Hindlimb muscle (tissue), 1 donor: ENCODE measurements around the gene CNIH3. TPM values are rescaled to one million over a fixed set of nuclear protein-coding genes. Genes with fewer than 3 reads are reported as not detected.

Experiments used
- DNase-seq: peaks from one replicate; pipeline ENCODE4 v3.0.0-alpha.2; 2013
- polyA plus RNA-seq: library from polyadenylated mRNA; unstranded; fragments of 120-200 nt; gene quantifications from one replicate; pipeline ENCODE4 v1.2.1, GENCODE V29; 2013; ENCODE audit not compliant: insufficient read length

CNIH3 gene
- polyA plus RNA-seq, 1 donor = 1.2 TPM

GRCh38 chr1:224724566-224724965 lies 108.4 kb downstream of the CNIH3 start:
- no peak for DNase-seq

GRCh38 chr1:224726441-224727182 lies 110.5 kb downstream of the CNIH3 start:
- no peak for DNase-seq

GRCh38 chr1:224727351-224728289 lies 111.5 kb downstream of the CNIH3 start:
- no peak for DNase-seq

- DNase-seq = no peak
Measured at GRCh38 chr1:224730540-224730939, 114.4 kb downstream of the CNIH3 start.

- DNase-seq = no peak
Measured at GRCh38 chr1:224730965-224731364, 114.8 kb downstream of the CNIH3 start.

GRCh38 chr1:224731633-224732032 lies 115.5 kb downstream of the CNIH3 start:
- no peak for DNase-seq

- DNase-seq = no peak
Measured at GRCh38 chr1:224732377-224733026, 116.4 kb downstream of the CNIH3 start.

GRCh38 chr1:224733027-224733911 lies 117.2 kb downstream of the CNIH3 start:
- DNase-seq = no peak

GRCh38 chr1:224734261-224734935 lies 118.3 kb downstream of the CNIH3 start:
- no peak for DNase-seq

GRCh38 chr1:224735159-224735558 lies 119.0 kb downstream of the CNIH3 start:
- no peak for DNase-seq

- peak; percentile 17 for DNase-seq
Measured at GRCh38 chr1:224736619-224737352, 120.7 kb downstream of the CNIH3 start.

GRCh38 chr1:224737353-224737727 lies 121.2 kb downstream of the CNIH3 start:
- DNase-seq = no peak

GRCh38 chr1:224739303-224739996 lies 123.3 kb downstream of the CNIH3 start:
- no peak for DNase-seq

- DNase-seq = no peak
Measured at GRCh38 chr1:224739997-224740684, 124.0 kb downstream of the CNIH3 start.

GRCh38 chr1:224740685-224741052 lies 124.6 kb downstream of the CNIH3 start:
- no peak for DNase-seq

GRCh38 chr1:224742349-224742748 lies 126.2 kb downstream of the CNIH3 start:
- DNase-seq = no peak

GRCh38 chr1:224743608-224744164 lies 127.6 kb downstream of the CNIH3 start:
- DNase-seq = no peak

GRCh38 chr1:224744521-224744920 lies 128.4 kb downstream of the CNIH3 start:
- no peak for DNase-seq

- DNase-seq = no peak
Measured at GRCh38 chr1:224745394-224745793, 129.3 kb downstream of the CNIH3 start.
